Measurements from ENCODE around the gene CD33. TPM values are rescaled to one million over a fixed set of nuclear protein-coding genes. Genes with fewer than 3 reads are reported as not detected.

The CD33 gene
- total RNA-seq, 4 donors from 2014 or later, result 2.9 to 27.0 (median 8.9) TPM

GRCh38 chr19:51263808-51264207, 38.9 kb downstream of the CD33 start:
- no peak overlapping the region for H3K4me3 ChIP-seq
- no peaks in the 10 kb centered on the region for H3K27me3 ChIP-seq
- H3K36me3 ChIP-seq, result no peaks in the 10 kb centered on the region

GRCh38 chr19:51271067-51271466, 46.2 kb downstream of the CD33 start:
- Histone ChIP-seq H3K9me3 (no peaks in the 10 kb centered on the region), H3K36me3 (no peaks in the 10 kb centered on the region), H3K4me1 (no peaks in the 10 kb centered on the region), H3K4me3 (no peak overlapping the region), H3K27me3 (no peaks in the 10 kb centered on the region), H3K27ac (no peak overlapping the region)
- DNase-seq (ENCODE audit: low spot score in 2 of 2), result no peak
- TF ChIP-seq CTCF (IDR thresholded peaks at IDR 0.05) (no peak), POLR2A (IDR thresholded peaks at IDR 0.05) (no peak), EP300 (IDR thresholded peaks at IDR 0.05) (no peak)
- WGBS, 2 donors, result 53 to 59% methylated on average over 12 to 25 of the region's 26 CpGs

More at GRCh38 chr19:51263808-51264207, 38.9 kb downstream of the CD33 start:
- TF ChIP-seq POLR2A (IDR thresholded peaks at IDR 0.05), result no peak
- no peak for TF ChIP-seq EP300 (IDR thresholded peaks at IDR 0.05)
- no peak for TF ChIP-seq CTCF (IDR thresholded peaks at IDR 0.05)
- no peak overlapping the region for H3K27ac ChIP-seq
- 78 to 79% methylated on average over 4 of the region's 4 CpGs for whole genome bisulfite sequencing, 2 donors
- DNase-seq (ENCODE audit: low spot score in 2 of 2), result no peak
- no peaks in the 10 kb centered on the region for H3K9me3 ChIP-seq
- H3K4me1 ChIP-seq, result no peaks in the 10 kb centered on the region

- Histone ChIP-seq H3K9me3 (no peaks in the 10 kb centered on the region), H3K36me3 (no peaks in the 10 kb centered on the region), H3K4me1 (no peaks in the 10 kb centered on the region), H3K27me3 (no peaks in the 10 kb centered on the region), H3K4me3 (no peak overlapping the region), H3K27ac (no peak overlapping the region)
- TF ChIP-seq CTCF (IDR thresholded peaks at IDR 0.05) (no peak), EP300 (IDR thresholded peaks at IDR 0.05) (no peak), POLR2A (IDR thresholded peaks at IDR 0.05) (no peak)
- 65 to 71% methylated on average over 6 of the region's 6 CpGs for WGBS, 2 donors
- DNase-seq (ENCODE audit: low spot score in 2 of 2), result no peak
Measured at GRCh38 chr19:51272183-51272810, 47.4 kb downstream of the CD33 start.

GRCh38 chr19:51274049-51274770, 49.3 kb downstream of the CD33 start:
- H3K27me3 ChIP-seq, result no peaks in the 10 kb centered on the region
- TF ChIP-seq POLR2A (IDR thresholded peaks at IDR 0.05), result no peak
- DNase-seq (ENCODE audit: low spot score in 2 of 2), result no peak
- H3K9me3 ChIP-seq, result no peaks in the 10 kb centered on the region
- H3K36me3 ChIP-seq, result no peaks in the 10 kb centered on the region
- no peak overlapping the region for H3K27ac ChIP-seq
- 76 to 85% methylated on average over 8 of the region's 8 CpGs for WGBS, 2 donors
- H3K4me3 ChIP-seq, result no peak overlapping the region
- H3K4me1 ChIP-seq, result no peaks in the 10 kb centered on the region

GRCh38 chr19:51277112-51277511, 52.2 kb downstream of the CD33 start:
- H3K27ac ChIP-seq, result no peak overlapping the region
- TF ChIP-seq EP300 (IDR thresholded peaks at IDR 0.05) (no peak), POLR2A (IDR thresholded peaks at IDR 0.05) (no peak), CTCF (IDR thresholded peaks at IDR 0.05) (no peak)
- 56 to 60% methylated on average over 3 of the region's 3 CpGs for WGBS, 2 donors
- no peaks in the 10 kb centered on the region for H3K27me3 ChIP-seq
- H3K4me1 ChIP-seq, result no peaks in the 10 kb centered on the region
- no peaks in the 10 kb centered on the region for H3K36me3 ChIP-seq
- no peak overlapping the region for H3K4me3 ChIP-seq
- H3K9me3 ChIP-seq, result no peaks in the 10 kb centered on the region
- DNase-seq (ENCODE audit: low spot score in 2 of 2), result no peak

Data from tibial nerve (tissue), 4 donors.